ENCODE results near the gene C3. TPM values are rescaled to one million over a fixed set of nuclear protein-coding genes. Genes with fewer than 3 reads are reported as not detected.

The C3 gene
- total and polyA plus RNA-seq, 2 of the 13 experiments (the other 11 are each of a cell fraction or from before 2014, with no cell fraction given), result 1,455 to 6,272 TPM

GRCh38 chr19:6725513-6726231 is 5.2 kb upstream of the C3 start (continued):
- TF ChIP-seq ZFP1 (CRISPR knock-in tag; IDR thresholded peaks at IDR 0.05) (no peak), HNRNPK (IDR thresholded peaks at IDR 0.05; ENCODE audit: low read depth, low read length, poor library complexity, severe bottlenecking) (no peak), ZNF616 (CRISPR knock-in tag; IDR thresholded peaks at IDR 0.05; ENCODE audit: low read depth) (no peak), TOE1 (CRISPR knock-in tag; IDR thresholded peaks at IDR 0.05) (no peak), RXRB (CRISPR knock-in tag; IDR thresholded peaks at IDR 0.05; ENCODE audit: borderline replicate concordance) (peak; percentile 88), GLI4 (CRISPR knock-in tag; IDR thresholded peaks at IDR 0.05; ENCODE audit: borderline replicate concordance) (no peak), GRHL1 (CRISPR knock-in tag; conservative IDR thresholded peaks at IDR 0.05) (no peak), ATF3 (CRISPR knock-in tag; IDR thresholded peaks at IDR 0.05) (no peak), MIER3 (CRISPR knock-in tag; IDR thresholded peaks at IDR 0.05; ENCODE audit: borderline replicate concordance) (0 out of 2 replicates have a peak, but pooled peaks have one; percentile 52), RFX3 (CRISPR knock-in tag; IDR thresholded peaks at IDR 0.05) (no peak), ZNF329 (CRISPR knock-in tag; IDR thresholded peaks at IDR 0.05; ENCODE audit: low read depth) (no peak), ZNF34 (CRISPR knock-in tag; IDR thresholded peaks at IDR 0.05; ENCODE audit: borderline replicate concordance) (no peak), CREM (IDR thresholded peaks at IDR 0.05) (0 out of 2 replicates have a peak, but pooled peaks have one; percentile 17), CREM (CRISPR knock-in tag; IDR thresholded peaks at IDR 0.05) (no peak), HOXA7 (CRISPR knock-in tag; IDR thresholded peaks at IDR 0.05) (no peak), NFYC (CRISPR knock-in tag; IDR thresholded peaks at IDR 0.05) (0 out of 2 replicates have a peak, but pooled peaks have one; percentile 13), RARA (CRISPR knock-in tag; IDR thresholded peaks at IDR 0.05) (peak; percentile 86), ZNF788 (CRISPR knock-in tag; IDR thresholded peaks at IDR 0.05; ENCODE audit: borderline replicate concordance) (no peak; the same call in 1 of the 2 replicates), SIX1 (CRISPR knock-in tag; IDR thresholded peaks at IDR 0.05; ENCODE audit: borderline replicate concordance) (no peak)
- TF ChIP-seq, protein P1, sequence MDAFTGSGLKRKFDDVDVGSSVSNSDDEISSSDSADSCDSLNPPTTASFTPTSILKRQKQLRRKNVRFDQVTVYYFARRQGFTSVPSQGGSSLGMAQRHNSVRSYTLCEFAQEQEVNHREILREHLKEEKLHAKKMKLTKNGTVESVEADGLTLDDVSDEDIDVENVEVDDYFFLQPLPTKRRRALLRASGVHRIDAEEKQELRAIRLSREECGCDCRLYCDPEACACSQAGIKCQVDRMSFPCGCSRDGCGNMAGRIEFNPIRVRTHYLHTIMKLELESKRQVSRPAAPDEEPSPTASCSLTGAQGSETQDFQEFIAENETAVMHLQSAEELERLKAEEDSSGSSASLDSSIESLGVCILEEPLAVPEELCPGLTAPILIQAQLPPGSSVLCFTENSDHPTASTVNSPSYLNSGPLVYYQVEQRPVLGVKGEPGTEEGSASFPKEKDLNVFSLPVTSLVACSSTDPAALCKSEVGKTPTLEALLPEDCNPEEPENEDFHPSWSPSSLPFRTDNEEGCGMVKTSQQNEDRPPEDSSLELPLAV (CRISPR knock-in tag; conservative IDR thresholded peaks at IDR 0.05; ENCODE audit: low read depth), result no peak
